HG02870 (cell line): Measurements from ENCODE around the gene BLNK.
"Not testable (repeated sequence)": the region's sequence is repeated elsewhere in the genome, so short reads cannot be mapped to it uniquely, and the experiment has no call there.

ENCODE experiments used
- ATAC-seq: cut with Tn5 transposase; IDR thresholded peaks from one replicate; pipeline ENCODE4 v1.9.1; 2021; ENCODE audit warnings: mild to moderate bottlenecking, moderate library complexity; ENCODE audit not compliant: unreplicated experiment

The BLNK gene

GRCh38 chr10:96271016-96271815, at the start of gene BLNK:
Gene BLNK, minus strand, starts transcription at chr10:96271569. Its CDS starts 171 bp downstream, at chr10:96271398.
- ATAC-seq: peak; percentile 56

DNA sequence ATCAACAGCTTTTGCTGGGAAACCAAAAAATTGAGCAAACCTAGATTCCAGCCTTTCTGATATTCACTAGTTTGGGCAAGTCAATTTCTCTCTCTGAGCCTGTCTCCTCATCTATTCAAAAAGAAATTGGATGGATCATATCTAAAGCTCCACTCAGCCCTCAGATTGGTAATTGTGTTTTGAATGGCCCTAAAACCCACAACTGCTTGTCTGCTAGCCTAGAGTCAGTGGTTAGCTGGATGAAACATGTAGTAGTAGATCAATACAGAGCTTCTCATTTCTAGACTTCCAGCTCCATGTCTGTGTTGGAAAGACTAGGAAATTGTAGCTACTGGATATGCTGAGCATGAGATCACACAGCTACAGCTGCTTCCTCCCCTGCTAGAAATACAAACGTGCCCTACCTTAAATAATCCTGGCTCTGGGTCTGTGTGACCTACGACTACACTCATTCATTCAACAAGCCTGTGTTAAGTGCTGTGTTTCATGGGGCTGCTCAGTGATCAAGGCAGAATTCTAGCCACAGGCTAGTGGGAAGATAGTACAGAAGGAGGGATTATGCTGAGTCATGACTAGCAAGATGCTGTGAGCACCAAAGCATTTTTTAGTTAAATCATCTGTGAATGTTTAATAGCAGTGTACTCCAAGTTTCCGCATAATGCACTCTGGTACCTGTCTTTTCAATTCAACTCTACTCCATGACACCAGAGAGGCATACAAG, 48.5 kb upstream of the BLNK start:
- ATAC-seq: no peak

DNA sequence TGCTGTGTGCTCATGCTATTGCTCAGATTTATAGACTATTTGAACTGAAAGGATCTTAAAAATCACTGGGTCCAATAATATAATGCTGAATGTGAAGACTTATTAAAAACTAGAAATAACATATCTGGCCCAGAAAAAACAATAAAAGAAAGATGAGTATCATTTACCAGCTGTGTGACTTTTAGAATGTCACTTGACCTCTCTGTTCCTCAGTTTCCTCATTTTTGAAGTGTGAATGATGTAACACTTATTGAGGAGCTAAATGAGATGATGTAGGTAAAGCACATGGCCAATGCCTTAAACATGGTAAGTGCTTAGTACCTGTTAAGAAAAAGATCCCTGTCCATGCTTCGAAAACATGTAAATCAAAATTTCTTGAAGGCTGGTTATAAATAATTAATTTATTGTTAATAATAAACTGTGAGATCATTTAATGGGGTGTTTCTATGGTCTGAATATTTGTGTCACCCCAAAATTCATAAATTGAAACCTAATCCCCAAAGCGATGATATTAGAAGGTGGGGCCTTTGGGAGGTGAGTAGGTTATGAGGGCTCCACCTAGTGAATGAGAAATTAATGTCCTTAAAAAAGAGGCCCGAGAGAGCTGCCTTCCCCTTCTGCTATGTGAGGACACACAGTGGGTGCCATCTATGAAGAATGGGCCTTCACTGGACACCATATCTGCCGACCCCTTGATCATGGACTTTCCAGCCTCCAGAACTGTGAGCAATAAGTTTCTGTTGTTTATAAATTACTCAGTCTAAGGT, 45.9 kb upstream of the BLNK start:
- ATAC-seq: no peak

DNA sequence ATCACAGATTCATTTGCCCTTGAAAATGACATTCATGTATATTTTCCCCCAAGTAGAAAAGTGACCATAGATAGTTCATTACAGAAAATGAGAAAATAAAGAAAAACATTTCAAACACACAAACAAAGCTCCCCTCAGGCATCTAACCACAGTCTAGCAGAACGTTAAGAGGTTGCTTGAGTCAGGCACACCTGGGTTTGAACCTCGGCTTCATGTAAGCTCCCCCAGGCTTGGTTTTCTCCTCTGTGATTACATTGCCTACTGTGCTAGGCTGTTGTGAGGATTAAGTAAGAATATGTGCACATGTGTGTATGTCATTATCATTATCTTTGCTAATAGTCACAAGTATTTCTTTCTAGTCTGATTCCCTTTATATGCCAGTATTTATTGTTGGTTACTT, 42.0 kb upstream of the BLNK start:
- no peak for ATAC-seq

DNA sequence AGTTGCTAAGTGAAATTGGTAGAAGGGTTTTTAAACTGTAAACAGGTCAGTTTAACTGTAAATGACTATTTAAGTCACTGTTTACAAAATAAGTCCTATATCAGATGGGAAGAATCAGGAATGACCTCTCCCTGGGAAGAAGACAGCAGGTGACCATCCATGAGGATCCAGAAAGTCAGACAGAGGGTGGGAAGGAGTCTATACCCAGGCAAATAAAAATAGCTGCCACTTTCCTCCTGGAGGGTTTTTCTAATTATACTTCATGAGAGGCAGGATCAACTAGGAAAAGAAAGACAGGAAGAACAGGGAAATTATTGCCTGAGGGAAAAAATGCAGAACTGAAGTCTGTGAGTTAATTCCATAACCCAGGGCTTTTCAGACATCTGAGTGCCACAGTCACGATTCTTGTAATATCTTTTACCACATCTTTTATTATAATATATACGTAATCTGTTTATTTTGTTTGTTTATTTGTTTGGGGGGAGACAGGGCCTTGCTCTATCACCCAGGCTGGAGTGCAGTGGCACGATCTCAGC, 39.9 kb upstream of the BLNK start:
- no peak for ATAC-seq

- no peak for ATAC-seq
These were observed 38.9 kb upstream of the BLNK start for GRCh38 chr10:96310321-96310669.

DNA sequence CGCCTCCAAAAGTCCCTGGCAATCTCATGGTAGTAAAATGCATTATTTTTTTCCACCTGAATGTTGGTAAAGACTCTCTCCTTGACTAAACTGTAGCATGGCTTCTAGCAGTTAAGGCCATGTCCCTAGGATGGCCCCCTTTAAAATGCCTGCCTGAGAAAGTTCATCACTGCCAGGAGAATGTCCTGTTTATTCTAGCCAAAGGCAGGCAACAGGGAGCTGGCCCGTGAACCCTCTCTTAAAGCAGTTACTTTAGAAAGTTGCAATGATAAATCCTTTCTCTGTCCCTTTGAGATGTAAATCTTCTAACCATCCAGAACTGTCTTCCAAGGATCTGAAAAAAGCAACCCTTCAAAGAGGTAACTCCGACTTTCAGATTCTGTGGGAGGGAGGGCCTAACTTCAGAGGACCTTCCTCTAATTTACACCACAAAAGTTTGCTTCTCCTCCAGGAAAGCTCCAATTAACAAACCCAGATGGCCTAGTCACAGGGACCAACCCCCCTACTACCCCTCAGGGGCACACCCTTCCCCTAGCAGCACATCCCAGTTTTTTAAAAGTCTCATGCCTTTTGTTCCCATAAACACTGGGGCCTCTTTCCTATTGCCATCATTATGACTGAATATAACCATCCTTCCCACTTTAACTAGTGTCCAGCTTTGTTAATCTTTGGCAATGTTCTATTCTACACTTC, 38.4 kb upstream of the BLNK start:
- ATAC-seq: no peak

- ATAC-seq: not testable (repeated sequence)
These were observed 37.5 kb upstream of the BLNK start for GRCh38 chr10:96308854-96309253.

DNA sequence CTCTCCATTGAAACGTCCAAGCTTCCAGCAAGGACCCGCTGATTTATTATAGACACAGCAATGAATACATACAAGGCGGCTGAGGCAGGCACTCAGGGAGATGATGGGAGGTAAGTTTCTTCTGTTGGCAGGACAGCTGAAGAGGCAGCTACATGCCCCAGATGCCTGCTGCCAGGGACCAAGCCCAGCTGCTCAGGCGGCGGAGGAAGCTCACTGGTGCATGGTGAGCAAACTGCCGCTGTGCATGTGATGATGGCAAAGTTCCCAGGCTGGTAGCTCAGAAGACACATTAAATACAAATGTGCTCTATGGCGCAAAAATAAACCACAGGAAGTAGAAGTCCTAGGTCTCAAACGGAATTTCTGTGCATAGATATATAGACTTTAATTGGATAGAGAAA, 35.1 kb upstream of the BLNK start:
- no peak for ATAC-seq

- no peak for ATAC-seq
These were observed 33.6 kb upstream of the BLNK start for GRCh38 chr10:96305019-96305418.

GRCh38 chr10:96304230-96304629, 32.9 kb upstream of the BLNK start, which contains the start of gene DNTT:
Gene DNTT, plus strand, starts transcription at chr10:96304434. Its CDS starts 64 bp downstream, at chr10:96304498.
- ATAC-seq: no peak

- no peak for ATAC-seq
These were observed 30.2 kb upstream of the BLNK start for GRCh38 chr10:96301616-96302015.

- ATAC-seq: no peak
These were observed 28.0 kb upstream of the BLNK start for GRCh38 chr10:96299383-96299782.

GRCh38 chr10:96298362-96298761, 27.0 kb upstream of the BLNK start:
- ATAC-seq: no peak

DNA sequence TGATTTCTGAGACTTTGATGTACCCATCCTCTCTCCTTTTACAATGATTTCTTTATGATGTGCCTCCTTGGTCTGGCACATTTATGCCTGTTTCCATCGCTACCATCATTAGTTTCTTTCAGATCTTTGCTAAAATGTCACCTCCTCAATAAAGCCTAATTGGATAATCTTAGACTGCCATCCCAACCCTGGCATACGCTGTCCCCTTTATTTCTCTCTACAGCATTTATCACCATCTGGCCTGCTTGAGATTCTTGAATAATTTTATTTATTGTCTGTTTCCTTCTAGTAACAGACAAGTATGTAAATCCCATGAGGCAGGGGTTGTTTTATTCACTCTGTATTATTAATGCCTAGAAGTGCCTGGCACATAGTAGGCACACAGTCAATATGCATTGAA, 26.1 kb upstream of the BLNK start:
- ATAC-seq: no peak

DNA sequence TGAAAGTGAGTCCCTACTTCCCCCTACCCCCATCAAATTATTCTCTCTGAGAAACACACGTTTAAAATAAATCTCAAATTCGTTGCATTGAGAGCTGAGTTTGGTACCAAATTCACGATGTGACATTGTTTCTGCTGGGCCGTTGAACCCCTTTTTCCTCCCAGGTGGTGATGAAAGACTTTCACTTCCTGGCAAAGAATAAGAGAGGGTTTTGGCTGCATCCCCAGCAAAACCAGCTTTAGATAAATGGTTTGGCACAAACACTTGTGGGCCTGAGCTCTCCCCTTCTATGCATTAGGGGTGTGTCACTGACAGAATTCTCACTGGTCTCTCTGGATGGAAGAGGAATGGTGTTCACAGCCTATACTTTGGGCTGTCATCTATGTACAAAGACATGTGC, 24.1 kb upstream of the BLNK start:
- ATAC-seq: no peak

GRCh38 chr10:96292971-96293920, 21.9 kb upstream of the BLNK start:
- ATAC-seq: peak; percentile 51

DNA sequence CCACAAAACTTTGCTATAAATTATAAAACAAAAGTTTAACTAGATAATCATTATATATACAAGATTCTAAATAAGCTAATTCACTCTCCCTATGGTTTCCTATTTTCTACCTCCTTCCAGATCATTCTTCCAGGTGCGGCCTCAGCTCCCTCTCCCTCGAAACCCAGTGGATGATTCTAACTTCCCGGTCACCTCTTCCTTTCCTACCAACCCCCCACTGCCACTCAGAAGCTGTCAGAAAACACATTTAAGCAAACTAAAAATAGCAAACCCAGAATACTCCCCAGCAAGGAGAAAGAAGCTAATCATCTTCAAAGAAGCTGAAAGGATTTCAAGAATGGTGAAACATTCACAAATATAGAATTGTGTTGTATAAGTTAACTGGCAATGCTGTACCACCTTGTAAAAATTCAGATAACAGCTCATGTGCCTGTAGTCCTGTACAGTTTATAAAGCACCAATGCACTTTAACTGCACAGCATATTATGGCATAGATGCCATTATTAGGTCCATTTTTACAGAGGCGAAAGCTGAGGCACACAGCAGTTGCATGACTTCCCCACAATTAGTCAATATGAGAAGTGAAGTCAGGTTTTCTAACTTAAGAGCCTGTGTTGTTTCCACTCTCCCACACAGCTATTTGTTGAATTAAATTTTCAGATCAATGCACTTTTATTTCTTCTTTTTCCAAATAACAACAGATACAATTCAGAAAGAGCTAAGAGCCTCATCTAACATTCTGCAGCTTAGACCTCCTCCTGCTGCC, 19.2 kb upstream of the BLNK start:
- peak; percentile 45 for ATAC-seq
